ENCODE results near the gene CST7. TPM values are rescaled to one million over a fixed set of nuclear protein-coding genes. Genes with fewer than 3 reads are reported as not detected.
"Not testable (repeated sequence)": the region's sequence is repeated elsewhere in the genome, so short reads cannot be mapped to it uniquely, and the experiment has no call there.

Gene CST7
- total RNA-seq, 3 donors from 2014 or later, result 21.3 to 49.7 (median 46.9) TPM

DNA sequence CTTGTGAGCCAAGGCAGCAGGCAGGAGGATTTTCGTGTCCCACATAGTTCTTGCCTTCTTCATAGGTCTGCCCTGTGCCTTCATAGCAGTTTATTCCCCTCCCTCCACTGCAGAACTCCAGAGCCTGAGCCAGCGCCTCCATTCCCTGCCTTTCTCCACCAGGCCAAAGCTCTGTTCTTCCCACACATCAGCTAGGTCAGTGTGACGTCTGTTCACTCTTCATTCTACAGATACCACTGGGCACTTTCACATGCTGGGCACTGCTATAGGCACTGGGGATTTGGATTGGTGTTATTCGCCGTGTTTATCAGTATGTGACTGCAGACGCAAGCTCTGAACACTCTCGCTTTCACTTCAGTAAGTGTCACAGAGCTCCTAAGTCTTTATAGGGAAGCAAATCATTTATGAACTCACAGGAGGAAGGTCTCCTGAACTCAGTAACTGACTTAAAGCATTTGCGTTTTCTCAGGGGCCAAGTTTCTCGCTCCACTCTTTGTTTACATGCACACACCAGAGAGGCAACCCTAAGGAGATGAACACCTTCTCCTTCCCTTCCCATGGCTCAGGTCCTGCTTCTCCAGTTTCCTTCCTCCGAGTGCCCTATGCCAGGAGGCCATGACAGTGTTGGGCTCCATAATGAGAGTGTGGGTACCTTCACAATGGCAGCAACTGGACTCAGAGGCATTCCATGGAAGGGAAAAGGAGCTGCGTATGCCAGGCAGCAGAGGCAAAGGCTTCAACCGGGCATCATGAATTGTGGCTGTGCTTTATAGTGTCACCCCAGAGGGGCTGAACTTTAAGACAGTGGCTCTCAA, 49.8 kb downstream of the CST7 start:
- Mint-ChIP-seq H3K27me3 (ENCODE audit: low read depth) (no peaks in the 10 kb centered on the region), H3K4me1 (ENCODE audit: low read depth) (peaks cover 19% of the 10 kb centered on the region), H3K4me3 (no peak overlapping the region), H3K9me3 (no peaks in the 10 kb centered on the region), H3K36me3 (ENCODE audit: insufficient read depth) (peaks cover 12% of the 10 kb centered on the region)
- no peak for ATAC-seq
- DNase-seq, result no peak

- H3K9me3 Mint-ChIP-seq, result no peaks in the 10 kb centered on the region
- DNase-seq, result no peak
- no peaks in the 10 kb centered on the region for H3K27me3 Mint-ChIP-seq (ENCODE audit: low read depth)
- peaks cover 13% of the 10 kb centered on the region for H3K4me1 Mint-ChIP-seq (ENCODE audit: low read depth)
- ATAC-seq, result no peak
- peaks cover 12% of the 10 kb centered on the region for H3K36me3 Mint-ChIP-seq (ENCODE audit: insufficient read depth)
- H3K4me3 Mint-ChIP-seq, result no peak overlapping the region
Observed at GRCh38 chr20:24999568-24999967, 50.5 kb downstream of the CST7 start.

- no peaks in the 10 kb centered on the region for H3K9me3 Mint-ChIP-seq
- no peak overlapping the region for H3K4me3 Mint-ChIP-seq
- H3K27me3 Mint-ChIP-seq (ENCODE audit: low read depth), result no peaks in the 10 kb centered on the region
- H3K4me1 Mint-ChIP-seq (ENCODE audit: low read depth), result peaks cover 5% of the 10 kb centered on the region
- ATAC-seq (no peak), DNase-seq (no peak)
- H3K36me3 Mint-ChIP-seq (ENCODE audit: insufficient read depth), result peaks cover 12% of the 10 kb centered on the region
Observed at GRCh38 chr20:25000268-25000801, 51.3 kb downstream of the CST7 start.

- not testable (repeated sequence) for H3K9me3 Mint-ChIP-seq; H3K4me1 Mint-ChIP-seq (ENCODE audit: low read depth); H3K27me3 Mint-ChIP-seq (ENCODE audit: low read depth); H3K4me3 Mint-ChIP-seq; ATAC-seq; DNase-seq
- H3K36me3 Mint-ChIP-seq (ENCODE audit: insufficient read depth), result peaks cover 17% of the 10 kb centered on the region
Observed at GRCh38 chr20:25001323-25001722, 52.3 kb downstream of the CST7 start.

GRCh38 chr20:25003002-25003401, 53.9 kb downstream of the CST7 start:
- no peak overlapping the region for H3K4me3 Mint-ChIP-seq
- peaks cover 5% of the 10 kb centered on the region for H3K4me1 Mint-ChIP-seq (ENCODE audit: low read depth)
- H3K27me3 Mint-ChIP-seq (ENCODE audit: low read depth), result no peaks in the 10 kb centered on the region
- DNase-seq (no peak), ATAC-seq (no peak)
- no peaks in the 10 kb centered on the region for H3K9me3 Mint-ChIP-seq
- H3K36me3 Mint-ChIP-seq (ENCODE audit: insufficient read depth), result peaks cover 26% of the 10 kb centered on the region

- ATAC-seq (no peak), DNase-seq (no peak)
- Mint-ChIP-seq H3K36me3 (ENCODE audit: insufficient read depth) (peaks cover 42% of the 10 kb centered on the region), H3K27me3 (ENCODE audit: low read depth) (no peaks in the 10 kb centered on the region), H3K4me3 (no peak overlapping the region), H3K4me1 (ENCODE audit: low read depth) (peaks cover 4% of the 10 kb centered on the region), H3K9me3 (no peaks in the 10 kb centered on the region)
Observed at GRCh38 chr20:25005220-25005619, 56.2 kb downstream of the CST7 start.

DNA sequence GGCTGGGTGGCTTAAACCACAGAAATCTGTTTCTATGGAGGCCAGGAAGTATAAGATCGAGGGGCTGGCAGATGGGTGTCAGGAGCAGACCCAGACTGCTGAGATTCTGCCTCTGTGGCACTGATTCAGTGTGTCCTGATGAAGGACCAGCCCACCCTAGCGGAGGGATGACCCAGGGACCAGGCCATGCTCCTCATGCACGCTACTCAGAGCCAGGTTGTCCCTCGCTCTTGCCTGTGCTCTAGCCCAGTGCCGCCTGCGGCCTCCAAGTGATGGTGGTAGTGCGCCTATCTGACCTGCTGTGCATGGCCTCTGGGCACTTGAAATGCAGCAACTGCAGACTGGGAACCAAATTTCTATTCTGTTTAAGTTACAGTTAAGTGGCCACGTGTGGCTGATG, 56.6 kb downstream of the CST7 start:
- no peak for ATAC-seq
- Mint-ChIP-seq H3K4me1 (ENCODE audit: low read depth) (no peaks in the 10 kb centered on the region), H3K27me3 (ENCODE audit: low read depth) (no peaks in the 10 kb centered on the region), H3K9me3 (no peaks in the 10 kb centered on the region), H3K4me3 (no peak overlapping the region), H3K36me3 (ENCODE audit: insufficient read depth) (peaks cover 46% of the 10 kb centered on the region)
- DNase-seq, result no peak

DNA sequence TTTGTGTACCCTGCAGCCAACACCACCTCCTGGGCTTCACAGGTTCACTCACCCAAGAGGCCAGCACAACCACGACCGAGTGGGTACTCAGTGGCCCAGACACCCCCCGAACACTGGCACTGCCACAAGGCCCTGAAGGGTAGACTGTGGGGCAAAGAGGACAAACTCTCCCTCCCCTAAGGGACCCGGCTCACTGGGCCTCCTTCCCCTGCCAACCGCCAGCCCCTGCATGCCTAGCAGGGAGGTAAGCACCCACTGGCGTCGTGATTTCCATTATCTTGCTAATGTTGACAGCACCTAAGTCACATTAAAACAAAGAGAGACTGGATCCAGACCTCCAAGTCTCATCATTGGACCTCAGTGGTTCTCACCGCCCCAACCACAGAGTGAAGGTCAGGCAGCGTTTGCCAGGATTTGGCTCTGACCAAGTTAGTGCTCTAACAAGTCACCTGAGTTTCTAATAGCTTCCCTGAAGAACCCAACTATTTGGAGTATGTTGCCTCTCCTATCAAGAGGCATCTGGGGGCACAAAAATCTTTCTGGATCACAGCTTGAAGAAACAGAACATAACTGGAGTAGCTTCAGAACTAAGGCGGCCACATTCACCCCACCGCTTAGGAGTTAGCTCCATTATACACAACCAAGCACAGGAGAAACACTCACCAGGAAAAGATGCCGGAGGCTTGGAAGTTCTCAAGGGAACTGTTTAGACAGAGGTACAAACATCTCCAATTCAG, 57.5 kb downstream of the CST7 start:
- DNase-seq (no peak), ATAC-seq (no peak)
- H3K27me3 Mint-ChIP-seq (ENCODE audit: low read depth), result no peaks in the 10 kb centered on the region
- no peak overlapping the region for H3K4me3 Mint-ChIP-seq
- H3K36me3 Mint-ChIP-seq (ENCODE audit: insufficient read depth), result peaks cover 48% of the 10 kb centered on the region
- H3K9me3 Mint-ChIP-seq, result no peaks in the 10 kb centered on the region
- no peaks in the 10 kb centered on the region for H3K4me1 Mint-ChIP-seq (ENCODE audit: low read depth)

DNA sequence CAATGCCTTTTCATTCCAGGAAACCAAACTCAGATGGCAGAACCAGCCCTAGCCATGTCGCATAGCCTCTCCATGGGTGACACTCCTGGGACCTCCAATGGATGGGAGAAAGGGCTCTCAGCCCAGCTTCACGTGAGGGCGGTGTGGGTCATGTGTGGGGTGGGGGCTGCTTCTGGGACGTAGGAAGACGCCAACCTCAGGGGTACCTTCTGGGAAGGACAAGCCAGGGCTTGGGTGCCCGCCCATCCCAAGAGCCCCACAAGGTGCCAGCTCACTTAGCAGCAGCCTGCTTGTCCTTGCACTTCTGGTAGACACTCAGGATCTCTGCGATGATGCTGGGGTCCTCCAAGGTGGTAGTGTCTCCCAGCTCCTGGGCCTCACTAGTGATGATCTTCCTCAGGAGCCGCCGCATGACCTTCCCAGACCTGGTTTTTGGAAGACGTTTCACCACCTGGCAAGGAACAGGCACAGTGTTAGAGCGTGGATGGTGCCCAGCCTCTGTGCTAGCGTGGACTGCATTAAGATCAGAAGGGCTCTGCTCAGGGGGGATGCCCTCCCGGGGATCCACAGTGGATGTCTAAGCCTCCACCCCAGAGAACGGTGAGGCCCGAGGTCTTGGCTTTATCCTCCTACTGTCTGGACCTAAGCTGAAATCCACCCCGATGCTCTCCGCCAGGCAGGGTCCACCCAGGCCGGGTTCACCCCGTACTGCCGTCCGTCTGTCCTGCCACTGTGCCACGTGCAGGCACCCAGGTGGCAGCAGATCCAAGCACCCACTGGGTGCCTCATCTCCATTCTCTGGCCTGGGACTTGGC, 58.6 kb downstream of the CST7 start:
- no peak for ATAC-seq
- Mint-ChIP-seq H3K36me3 (ENCODE audit: insufficient read depth) (peaks cover 43% of the 10 kb centered on the region), H3K4me3 (no peak overlapping the region), H3K9me3 (no peaks in the 10 kb centered on the region), H3K4me1 (ENCODE audit: low read depth) (no peaks in the 10 kb centered on the region), H3K27me3 (ENCODE audit: low read depth) (no peaks in the 10 kb centered on the region)
- no peak for DNase-seq

GRCh38 chr20:25008388-25009217, 59.5 kb downstream of the CST7 start:
- Mint-ChIP-seq H3K4me1 (ENCODE audit: low read depth) (no peaks in the 10 kb centered on the region), H3K4me3 (no peak overlapping the region), H3K27me3 (ENCODE audit: low read depth) (no peaks in the 10 kb centered on the region), H3K36me3 (ENCODE audit: insufficient read depth) (peaks cover 41% of the 10 kb centered on the region), H3K9me3 (no peaks in the 10 kb centered on the region)
- DNase-seq (no peak), ATAC-seq (no peak)

Other genes starting within 250 kb of the CST7 start
- gene APMAP, start 43.5 kb downstream of the CST7 start, total RNA-seq, result 10 to 100 TPM; 58.8 to 61.9 (median 61.4) TPM
- gene ACSS1, start 108.9 kb downstream of the CST7 start, total RNA-seq, result 1 to 10 TPM; 5.4 to 8.8 (median 8.0) TPM
- not detected for gene VSX1, start 132.9 kb downstream of the CST7 start, total RNA-seq
- gene ENTPD6, start 246.4 kb downstream of the CST7 start, total RNA-seq, result 10 to 100 TPM; 43.4 to 51.2 (median 47.1) TPM

All from activated T-cell treated with anti-CD3 and anti-CD28 coated beads, Interleukin-2, amount 50 U/mL, for 4 hours (primary cell).